ENCODE measurements around the gene ZNF107. TPM values are rescaled to one million over a fixed set of nuclear protein-coding genes. Genes with fewer than 3 reads are reported as not detected.

The ZNF107 gene
- total and polyA plus RNA-seq, 2 experiments from 2014 or later, result 14.8 to 55.3 TPM

GRCh38 chr7:64753032-64753431 is 87.1 kb downstream of the ZNF107 start:
- H2AFZ ChIP-seq, result no peak overlapping the region
- no peak overlapping the region for H3K4me3 ChIP-seq
- H4K20me1 ChIP-seq (replicated peaks; ENCODE audit: insufficient read depth), result no peaks in the 10 kb centered on the region
- H3K9me3 Mint-ChIP-seq, result peaks cover 53% of the 10 kb centered on the region
- no peaks in the 10 kb centered on the region for H3K4me1 ChIP-seq (ENCODE audit: insufficient read depth)
- no peaks in the 10 kb centered on the region for H3K9me2 ChIP-seq (ENCODE audit: insufficient read depth)
- no peaks in the 10 kb centered on the region for H3K79me2 ChIP-seq (replicated peaks; ENCODE audit: insufficient read depth)
- H3K4me2 ChIP-seq, result no peak overlapping the region
- no peaks in the 10 kb centered on the region for H3K27me3 ChIP-seq (ENCODE audit: insufficient read depth)
- DNase-seq (ENCODE audit: low spot score) (no peak), ATAC-seq (no peak)
- H3F3A ChIP-seq (replicated peaks; ENCODE audit: low read depth), result no peaks in the 10 kb centered on the region
- no peaks in the 10 kb centered on the region for H3K4me1 Mint-ChIP-seq
- H3K27ac ChIP-seq (ENCODE audit: low read depth), result no peak overlapping the region
- H3K4me3 Mint-ChIP-seq, result no peak overlapping the region
- H3K27me3 Mint-ChIP-seq (ENCODE audit: insufficient read depth, low read depth, poor library complexity), result no peaks in the 10 kb centered on the region
- no peak overlapping the region for H3K27ac Mint-ChIP-seq
- H3K36me3 ChIP-seq (ENCODE audit: insufficient read depth), result no peaks in the 10 kb centered on the region
- no peak for TF ChIP-seq JUNB (IDR thresholded peaks at IDR 0.05; ENCODE audit: unreplicated experiment)
- H3K36me3 Mint-ChIP-seq (ENCODE audit: low read depth), result peaks cover 3% of the 10 kb centered on the region; the same call in 2 of the 3 replicates

- Histone ChIP-seq H4K20me1 (replicated peaks; ENCODE audit: insufficient read depth) (no peaks in the 10 kb centered on the region), H3K4me2 (no peak overlapping the region), H3K36me3 (ENCODE audit: insufficient read depth) (no peaks in the 10 kb centered on the region), H3K27ac (ENCODE audit: low read depth) (no peak overlapping the region), H3K27me3 (ENCODE audit: insufficient read depth) (no peaks in the 10 kb centered on the region), H3K79me2 (replicated peaks; ENCODE audit: insufficient read depth) (no peaks in the 10 kb centered on the region), H2AFZ (0 out of 2 replicates have a peak overlapping the region, but pooled peaks have one; percentile 23), H3K9me2 (ENCODE audit: insufficient read depth) (no peaks in the 10 kb centered on the region), H3K4me1 (ENCODE audit: insufficient read depth) (no peaks in the 10 kb centered on the region), H3F3A (replicated peaks; ENCODE audit: low read depth) (no peaks in the 10 kb centered on the region), H3K4me3 (no peak overlapping the region)
- no peaks in the 10 kb centered on the region for H3K27me3 Mint-ChIP-seq (ENCODE audit: insufficient read depth, low read depth, poor library complexity)
- H3K36me3 Mint-ChIP-seq (ENCODE audit: low read depth), result peaks cover 3% of the 10 kb centered on the region; the same call in 2 of the 3 replicates
- no peaks in the 10 kb centered on the region for H3K4me1 Mint-ChIP-seq
- no peak overlapping the region for H3K27ac Mint-ChIP-seq
- no peak for ATAC-seq
- H3K4me3 Mint-ChIP-seq, result no peak overlapping the region
- no peak for DNase-seq (ENCODE audit: low spot score)
- peaks cover 38% of the 10 kb centered on the region for H3K9me3 Mint-ChIP-seq
- TF ChIP-seq EZH2 (IDR thresholded peaks at IDR 0.05; ENCODE audit: low read depth, unreplicated experiment) (no peak), STAT1 (IDR thresholded peaks at IDR 0.05; ENCODE audit: unreplicated experiment) (no peak), ZNF114 (CRISPR knock-in tag; IDR thresholded peaks at IDR 0.05) (no peak), JUNB (IDR thresholded peaks at IDR 0.05; ENCODE audit: unreplicated experiment) (no peak), NANOG (IDR thresholded peaks at IDR 0.05; ENCODE audit: borderline replicate concordance) (no peak), CREB1 (CRISPR knock-in tag; IDR thresholded peaks at IDR 0.05; ENCODE audit: low read depth) (no peak), EZH2phosphoT487 (IDR thresholded peaks at IDR 0.05; ENCODE audit: unreplicated experiment) (no peak), ETS1 (IDR thresholded peaks at IDR 0.05) (no peak), POLR2AphosphoS5 (IDR thresholded peaks at IDR 0.05; ENCODE audit: low read depth) (no peak), ZNF331 (CRISPR knock-in tag; IDR thresholded peaks at IDR 0.05; ENCODE audit: low read depth) (no peak), CTCF (conservative IDR thresholded peaks at IDR 0.05; ENCODE audit: low read depth in 2 of 2) (no peak), REST (IDR thresholded peaks at IDR 0.05; ENCODE audit: unreplicated experiment) (no peak)
Measured at GRCh38 chr7:64755865-64756264, 89.9 kb downstream of the ZNF107 start.
